ENCODE results near the gene MRPL38.
A peak's percentile ranks its signal among the peaks of the same experiment; 100 is the strongest.

The MRPL38 gene

GRCh38 chr17:75855310-75856061 lies 49.2 kb downstream of the MRPL38 start, which contains the start of gene WBP2:
Gene WBP2 (minus strand): TSS chr17:75855335. CDS start chr17:75855297, 38 bp downstream.
- peak; percentile 76 to 100 (median 98) for DNase-seq

GRCh38 chr17:75854881-75855309 lies 49.8 kb downstream of the MRPL38 start:
- peak in 13 of 51 donors; percentile 59 to 81 (median 74) for DNase-seq

- DNase-seq: peak in 6 of 51 donors; percentile 21 to 47 (median 42)
Observed at GRCh38 chr17:75854101-75854748, 50.5 kb downstream of the MRPL38 start.

GRCh38 chr17:75853433-75853832 lies 51.3 kb downstream of the MRPL38 start:
- peak in 1 of 51 donors; percentile 22 for DNase-seq

GRCh38 chr17:75851693-75851991 lies 53.0 kb downstream of the MRPL38 start:
- peak in 8 of 51 donors; percentile 28 to 60 (median 44) for DNase-seq

GRCh38 chr17:75850928-75851692 lies 53.6 kb downstream of the MRPL38 start:
- DNase-seq: peak in 35 of 51 donors; percentile 27 to 78 (median 62)

GRCh38 chr17:75849724-75850123 lies 55.0 kb downstream of the MRPL38 start:
- DNase-seq: no peak

GRCh38 chr17:75849279-75849646 lies 55.4 kb downstream of the MRPL38 start:
- DNase-seq: peak in 3 of 51 donors; percentile 53 to 64 (median 62)

All from hypothalamus (tissue), 51 donors.